Trophoblast cell (in vitro differentiated cells and primary cell): Measurements from ENCODE around the gene PAH.

Experiments
- DNase-seq, 2 donors: peaks; one replicate each; pipeline ENCODE4 v3.0.0-alpha.2; 2016
- H2AFZ ChIP-seq: 2 replicates; pipeline ENCODE4 v1.6.1; 2013; ENCODE audit warnings: low read length, moderate library complexity, mild to moderate bottlenecking; ENCODE audit not compliant: insufficient read depth, poor library complexity
- H2AK5ac ChIP-seq: 2 replicates; pipeline ENCODE4 v1.6.1; 2013; ENCODE audit warnings: mild to moderate bottlenecking, low read length
- H2BK120ac ChIP-seq: 2 replicates; pipeline ENCODE4 v1.6.1; 2013; ENCODE audit warnings: low read length, mild to moderate bottlenecking, moderate library complexity; ENCODE audit not compliant: insufficient read depth, poor library complexity
- H2BK12ac ChIP-seq: 2 replicates; pipeline ENCODE4 v1.6.1; 2013; ENCODE audit warnings: mild to moderate bottlenecking, low read length, moderate library complexity
- H2BK5ac ChIP-seq: 2 replicates; pipeline ENCODE4 v1.6.1; 2013; ENCODE audit warnings: low read length, low read depth, moderate library complexity, mild to moderate bottlenecking; ENCODE audit not compliant: poor library complexity
- H3K14ac ChIP-seq: 2 replicates; pipeline ENCODE4 v1.6.1; 2013; ENCODE audit warnings: mild to moderate bottlenecking, low read length
- H3K18ac ChIP-seq: 2 replicates; pipeline ENCODE4 v1.6.1; 2013; ENCODE audit warnings: mild to moderate bottlenecking, low read length
- H3K23ac ChIP-seq: 2 replicates; pipeline ENCODE4 v1.6.1; 2013; ENCODE audit warnings: low read length
- H3K27ac ChIP-seq: 2 replicates; pipeline ENCODE4 v1.5.1; 2013; ENCODE audit warnings: low read depth, mild to moderate bottlenecking, inconsistent platforms, low read length, moderate library complexity
- H3K27me3 ChIP-seq: 2 replicates; pipeline ENCODE4 v1.6.1; 2013; ENCODE audit warnings: inconsistent platforms, mild to moderate bottlenecking, low read length, moderate library complexity; ENCODE audit not compliant: insufficient read depth
- H3K36me3 ChIP-seq, 2 experiments: 1 replicate in 1 of 2; 2 replicates in 1 of 2; pipeline ENCODE4 v1.6.1; 2013; ENCODE audit warnings: low read length in 2 of 2, mild to moderate bottlenecking in 2 of 2, moderate library complexity in 1 of 2; ENCODE audit not compliant: insufficient read depth in 2 of 2, control insufficient read depth in 1 of 2
- H3K4ac ChIP-seq: 2 replicates; pipeline ENCODE4 v1.6.1; 2013; ENCODE audit warnings: low read depth, mild to moderate bottlenecking, low read length, moderate library complexity
- H3K4me1 ChIP-seq, 2 experiments: 1 replicate in 1 of 2; 2 replicates in 1 of 2; pipeline ENCODE4 v1.6.1; 2013; ENCODE audit warnings: low read length in 2 of 2, mild to moderate bottlenecking in 2 of 2, moderate library complexity in 1 of 2; ENCODE audit not compliant: insufficient read depth in 2 of 2, control insufficient read depth in 1 of 2
- H3K4me2 ChIP-seq: 2 replicates; pipeline ENCODE4 v1.6.1; 2013; ENCODE audit warnings: inconsistent platforms, mild to moderate bottlenecking, low read length, moderate library complexity
- H3K4me3 ChIP-seq: 2 replicates; pipeline ENCODE4 v1.5.1; 2013; ENCODE audit warnings: mild to moderate bottlenecking, low read depth, low read length, inconsistent platforms
- H3K79me1 ChIP-seq: one replicate; pipeline ENCODE4 v1.6.1; 2013; ENCODE audit warnings: low read length
- H3K79me2 ChIP-seq: 2 replicates; pipeline ENCODE4 v1.6.1; 2013; ENCODE audit warnings: low read length, mild to moderate bottlenecking; ENCODE audit not compliant: control insufficient read depth, insufficient read depth, poor library complexity
- H3K9ac ChIP-seq: 2 replicates; pipeline ENCODE4 v1.6.1; 2013; ENCODE audit warnings: mild to moderate bottlenecking, low read length
- H3K9me3 ChIP-seq: 2 replicates; pipeline ENCODE4 v1.6.1; 2013; ENCODE audit warnings: low read depth, mild to moderate bottlenecking, control low read depth, inconsistent platforms, low read length; ENCODE audit not compliant: insufficient read depth
- H4K12ac ChIP-seq: 2 replicates; pipeline ENCODE4 v1.6.1; 2013; ENCODE audit warnings: low read depth, mild to moderate bottlenecking, low read length, moderate library complexity
- H4K8ac ChIP-seq: 2 replicates; pipeline ENCODE4 v1.6.1; 2013; ENCODE audit warnings: low read depth, mild to moderate bottlenecking, low read length, moderate library complexity
- H4K91ac ChIP-seq: one replicate; pipeline ENCODE4 v1.6.1; 2013; ENCODE audit warnings: low read depth, mild to moderate bottlenecking, low read length, moderate library complexity
- WGBS: extraction: QIAGEN DNeasy Blood & Tissue Kit; methylation state at CpG from one replicate; pipeline ENCODE4 v1.1.7; 2013; ENCODE audit warnings: missing lambda C conversion rate; ENCODE audit not compliant: insufficient read length, insufficient coverage; ENCODE audit errors: extremely low coverage; 5-methylcytosine and 5-hydroxymethylcytosine counted together

Gene PAH

GRCh38 chr12:102960766-102961465, 43.9 kb upstream of the PAH start:
- no peak overlapping the region for H3K4me2 ChIP-seq
- H3K14ac ChIP-seq = no peak overlapping the region
- H2BK5ac ChIP-seq = no peak overlapping the region
- H3K4me3 ChIP-seq = no peak overlapping the region
- no peaks in the 10 kb centered on the region for H3K79me2 ChIP-seq
- H4K91ac ChIP-seq = no peak overlapping the region
- H2AFZ ChIP-seq = no peak overlapping the region
- no CpG with 5 or more reads among the region's 19 CpGs for WGBS
- H3K9me3 ChIP-seq = peaks cover 9% of the 10 kb centered on the region
- no peaks in the 10 kb centered on the region for H3K36me3 ChIP-seq
- H4K12ac ChIP-seq = no peak overlapping the region
- H2BK120ac ChIP-seq = no peak overlapping the region
- no peak overlapping the region for H2BK12ac ChIP-seq
- H3K18ac ChIP-seq = no peak overlapping the region
- no peak for DNase-seq
- peaks cover 3 to 9% of the 10 kb centered on the region in 2 experiments for H3K4me1 ChIP-seq
- H3K9ac ChIP-seq = no peak overlapping the region
- no peak overlapping the region for H3K23ac ChIP-seq
- no peak overlapping the region for H2AK5ac ChIP-seq
- no peak overlapping the region for H3K4ac ChIP-seq
- peaks cover 83% of the 10 kb centered on the region for H3K27me3 ChIP-seq
- H3K27ac ChIP-seq = no peak overlapping the region
- no peaks in the 10 kb centered on the region for H3K79me1 ChIP-seq
- H4K8ac ChIP-seq = no peak overlapping the region

GRCh38 chr12:102959391-102959790, 42.3 kb upstream of the PAH start:
- no peak overlapping the region for H2BK5ac ChIP-seq
- no CpG with 5 or more reads among the region's 14 CpGs for WGBS

DNA sequence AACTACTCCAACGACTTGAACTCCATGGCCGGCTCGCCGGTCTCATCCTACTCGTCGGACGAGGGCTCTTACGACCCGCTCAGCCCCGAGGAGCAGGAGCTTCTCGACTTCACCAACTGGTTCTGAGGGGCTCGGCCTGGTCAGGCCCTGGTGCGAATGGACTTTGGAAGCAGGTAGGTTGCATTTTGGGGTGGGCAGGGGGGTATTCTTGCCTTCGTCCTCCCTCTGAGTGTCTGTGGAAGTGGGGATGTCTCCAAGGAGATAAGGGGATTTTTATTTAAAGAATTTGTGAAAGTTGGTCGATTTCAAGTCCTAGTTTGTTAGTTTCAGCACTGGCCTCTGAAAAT, 41.8 kb upstream of the PAH start:
- Histone ChIP-seq H4K91ac (no peak overlapping the region), H3K23ac (no peak overlapping the region), H2BK5ac (no peak overlapping the region), H3K27ac (no peak overlapping the region), H4K8ac (no peak overlapping the region), H3K4me3 (no peak overlapping the region), H3K9me3 (peaks cover 13% of the 10 kb centered on the region), H2AFZ (no peak overlapping the region), H3K36me3 (no peaks in the 10 kb centered on the region), H3K79me2 (no peaks in the 10 kb centered on the region), H3K18ac (no peak overlapping the region), H3K4me1 (peaks cover 3 to 9% of the 10 kb centered on the region in 2 experiments), H2AK5ac (no peak overlapping the region), H3K9ac (no peak overlapping the region), H3K4ac (no peak overlapping the region), H3K27me3 (peaks cover 84% of the 10 kb centered on the region), H3K79me1 (no peaks in the 10 kb centered on the region), H3K4me2 (peak overlapping the region; percentile 58), H3K14ac (no peak overlapping the region), H2BK12ac (no peak overlapping the region), H2BK120ac (no peak overlapping the region), H4K12ac (no peak overlapping the region)
- DNase-seq = no peak
- no CpG with 5 or more reads among the region's 15 CpGs for WGBS

More at GRCh38 chr12:102959391-102959790, 42.3 kb upstream of the PAH start:
- Histone ChIP-seq H3K79me2 (no peaks in the 10 kb centered on the region), H3K14ac (no peak overlapping the region), H3K27ac (no peak overlapping the region), H3K18ac (no peak overlapping the region), H4K8ac (no peak overlapping the region), H2BK120ac (no peak overlapping the region), H3K4me3 (no peak overlapping the region), H3K27me3 (peaks cover 83% of the 10 kb centered on the region), H4K91ac (no peak overlapping the region), H3K23ac (no peak overlapping the region), H2BK12ac (no peak overlapping the region), H3K79me1 (no peaks in the 10 kb centered on the region), H3K9me3 (peaks cover 13% of the 10 kb centered on the region), H2AK5ac (no peak overlapping the region), H3K4me1 (peaks cover 3 to 9% of the 10 kb centered on the region in 2 experiments), H2AFZ (no peak overlapping the region), H3K4me2 (no peak overlapping the region), H3K36me3 (no peaks in the 10 kb centered on the region), H4K12ac (no peak overlapping the region), H3K9ac (no peak overlapping the region), H3K4ac (no peak overlapping the region)
- DNase-seq = no peak

GRCh38 chr12:102958073-102958829, 41.2 kb upstream of the PAH start:
- H3K36me3 ChIP-seq = no peaks in the 10 kb centered on the region
- H3K4me3 ChIP-seq = no peak overlapping the region
- H3K4me1 ChIP-seq = peaks cover 3 to 9% of the 10 kb centered on the region in 2 experiments
- peak overlapping the region; percentile 58 for H3K4me2 ChIP-seq
- H3K9me3 ChIP-seq = peaks cover 11% of the 10 kb centered on the region
- no peak overlapping the region for H4K12ac ChIP-seq
- H3K27ac ChIP-seq = no peak overlapping the region
- peaks cover 79% of the 10 kb centered on the region for H3K27me3 ChIP-seq
- H3K79me2 ChIP-seq = no peaks in the 10 kb centered on the region
- H2BK12ac ChIP-seq = no peak overlapping the region
- H3K4ac ChIP-seq = no peak overlapping the region
- H2AK5ac ChIP-seq = no peak overlapping the region
- no peak overlapping the region for H4K91ac ChIP-seq
- no peak overlapping the region for H3K9ac ChIP-seq
- no peak overlapping the region for H2BK5ac ChIP-seq
- H3K18ac ChIP-seq = no peak overlapping the region
- H2BK120ac ChIP-seq = no peak overlapping the region
- no peak overlapping the region for H3K14ac ChIP-seq
- peak; percentile 39 to 67 for DNase-seq
- no peak overlapping the region for H3K23ac ChIP-seq
- H2AFZ ChIP-seq = no peak overlapping the region
- H4K8ac ChIP-seq = no peak overlapping the region
- WGBS = no CpG with 5 or more reads among the region's 83 CpGs
- H3K79me1 ChIP-seq = no peaks in the 10 kb centered on the region
